ENCODE results near the gene LONP2. TPM values are rescaled to one million over a fixed set of nuclear protein-coding genes. Genes with fewer than 3 reads are reported as not detected.

Gene LONP2
- total RNA-seq, 1 experiment from 2014 or later, result 46.8 TPM

DNA sequence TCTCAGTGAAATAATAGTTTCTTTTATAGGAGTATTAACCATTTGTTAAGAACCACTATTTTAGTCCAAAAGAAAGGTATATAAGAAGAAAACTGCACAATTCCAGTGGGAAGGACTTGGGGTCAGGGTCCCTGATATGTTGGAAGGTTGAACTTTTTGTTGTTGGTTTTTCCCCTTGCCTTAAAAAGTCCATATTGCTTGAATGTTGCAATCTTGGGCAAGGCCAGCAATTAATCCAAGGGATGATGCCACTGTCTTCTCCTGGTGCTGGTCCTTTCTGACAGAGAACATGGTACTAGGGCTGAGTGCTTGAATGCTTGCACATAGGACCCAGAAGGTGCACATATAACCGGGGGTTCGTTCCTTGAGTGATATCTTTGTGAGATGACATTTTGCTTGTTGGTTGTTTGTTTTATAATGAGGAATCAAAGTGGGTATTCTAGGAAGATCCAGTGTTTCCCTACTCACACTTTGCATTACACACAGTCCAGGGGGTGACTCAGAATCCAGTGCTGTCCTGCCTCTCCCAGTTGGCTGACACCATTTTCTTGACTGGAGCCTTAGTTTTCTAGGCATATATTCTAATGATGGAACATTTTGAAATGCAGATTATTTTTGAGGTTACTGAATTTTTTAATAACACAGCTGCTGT lies 86.2 kb downstream of the LONP2 start (continued):
- TF ChIP-seq EZH2 (IDR thresholded peaks at IDR 0.05) (no peak), RAD21 (IDR thresholded peaks at IDR 0.05; ENCODE audit: low read depth) (no peak), POLR2AphosphoS5 (IDR thresholded peaks at IDR 0.05; ENCODE audit: low read depth, low read length) (no peak), TCF7L2 (IDR thresholded peaks at IDR 0.05; ENCODE audit: borderline replicate concordance, extremely low read depth, insufficient read depth, insufficient read length) (no peak), CEBPB (IDR thresholded peaks at IDR 0.05; ENCODE audit: low read depth) (no peak), SRF (IDR thresholded peaks at IDR 0.05; ENCODE audit: low read depth) (no peak)
- TF ChIP-seq, protein P1, sequence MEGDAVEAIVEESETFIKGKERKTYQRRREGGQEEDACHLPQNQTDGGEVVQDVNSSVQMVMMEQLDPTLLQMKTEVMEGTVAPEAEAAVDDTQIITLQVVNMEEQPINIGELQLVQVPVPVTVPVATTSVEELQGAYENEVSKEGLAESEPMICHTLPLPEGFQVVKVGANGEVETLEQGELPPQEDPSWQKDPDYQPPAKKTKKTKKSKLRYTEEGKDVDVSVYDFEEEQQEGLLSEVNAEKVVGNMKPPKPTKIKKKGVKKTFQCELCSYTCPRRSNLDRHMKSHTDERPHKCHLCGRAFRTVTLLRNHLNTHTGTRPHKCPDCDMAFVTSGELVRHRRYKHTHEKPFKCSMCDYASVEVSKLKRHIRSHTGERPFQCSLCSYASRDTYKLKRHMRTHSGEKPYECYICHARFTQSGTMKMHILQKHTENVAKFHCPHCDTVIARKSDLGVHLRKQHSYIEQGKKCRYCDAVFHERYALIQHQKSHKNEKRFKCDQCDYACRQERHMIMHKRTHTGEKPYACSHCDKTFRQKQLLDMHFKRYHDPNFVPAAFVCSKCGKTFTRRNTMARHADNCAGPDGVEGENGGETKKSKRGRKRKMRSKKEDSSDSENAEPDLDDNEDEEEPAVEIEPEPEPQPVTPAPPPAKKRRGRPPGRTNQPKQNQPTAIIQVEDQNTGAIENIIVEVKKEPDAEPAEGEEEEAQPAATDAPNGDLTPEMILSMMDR (IDR thresholded peaks at IDR 0.05 in 2 of 3, conservative IDR thresholded peaks at IDR 0.05 in 1 of 3; ENCODE audit: borderline replicate concordance in 1 of 3, insufficient read depth in 1 of 3, low read depth in 2 of 3, low read length in 2 of 3), result no peak
- TF ChIP-seq, protein P2, sequence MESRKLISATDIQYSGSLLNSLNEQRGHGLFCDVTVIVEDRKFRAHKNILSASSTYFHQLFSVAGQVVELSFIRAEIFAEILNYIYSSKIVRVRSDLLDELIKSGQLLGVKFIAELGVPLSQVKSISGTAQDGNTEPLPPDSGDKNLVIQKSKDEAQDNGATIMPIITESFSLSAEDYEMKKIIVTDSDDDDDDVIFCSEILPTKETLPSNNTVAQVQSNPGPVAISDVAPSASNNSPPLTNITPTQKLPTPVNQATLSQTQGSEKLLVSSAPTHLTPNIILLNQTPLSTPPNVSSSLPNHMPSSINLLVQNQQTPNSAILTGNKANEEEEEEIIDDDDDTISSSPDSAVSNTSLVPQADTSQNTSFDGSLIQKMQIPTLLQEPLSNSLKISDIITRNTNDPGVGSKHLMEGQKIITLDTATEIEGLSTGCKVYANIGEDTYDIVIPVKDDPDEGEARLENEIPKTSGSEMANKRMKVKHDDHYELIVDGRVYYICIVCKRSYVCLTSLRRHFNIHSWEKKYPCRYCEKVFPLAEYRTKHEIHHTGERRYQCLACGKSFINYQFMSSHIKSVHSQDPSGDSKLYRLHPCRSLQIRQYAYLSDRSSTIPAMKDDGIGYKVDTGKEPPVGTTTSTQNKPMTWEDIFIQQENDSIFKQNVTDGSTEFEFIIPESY (IDR thresholded peaks at IDR 0.05; ENCODE audit: extremely low read depth, insufficient replicate concordance, low read length), result no peak

DNA sequence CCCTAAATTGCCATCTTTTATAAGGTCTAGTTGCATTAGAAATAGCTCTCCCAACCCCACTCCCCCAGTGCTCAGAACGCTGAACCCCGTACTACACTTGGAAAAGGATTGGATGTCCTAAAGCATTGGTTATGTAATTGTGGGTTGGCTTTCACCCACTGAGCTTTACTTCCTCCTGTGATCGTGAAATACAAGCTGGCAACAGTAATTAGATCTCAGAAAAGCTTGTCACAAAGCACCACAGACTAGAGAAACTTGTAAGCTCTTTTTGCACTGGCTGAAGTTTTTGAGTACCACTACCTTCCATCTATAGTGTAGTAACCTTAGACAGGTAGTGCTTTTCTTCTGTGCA lies 86.7 kb downstream of the LONP2 start:
- H3K79me2 ChIP-seq (ENCODE audit: insufficient read depth, low read length), result no peaks in the 10 kb centered on the region
- no peak overlapping the region for H3K4me2 ChIP-seq (ENCODE audit: low read length)
- no peaks in the 10 kb centered on the region; the same call in 1 of the 2 replicates for H4K20me1 ChIP-seq (ENCODE audit: insufficient read depth)
- intact Hi-C loops (cut with micrococcal nuclease), result no loop called here
- H3K9ac ChIP-seq (ENCODE audit: low read length), result no peak overlapping the region
- H3K27me3 ChIP-seq (ENCODE audit: insufficient read depth, low read length), result no peaks in the 10 kb centered on the region
- RAD21 ChIA-PET (ENCODE audit: low non-redundant PET in 1 of 2, low total read pairs in 2 of 2, uncharacterized antibody in 2 of 2, unreplicated experiment in 2 of 2), result no interaction called here
- CTCF ChIA-PET, result no interaction called here
- no peaks in the 10 kb centered on the region for H3K9me2 ChIP-seq (ENCODE audit: insufficient read depth)
- no peak for DNase-seq (ENCODE audit: low read depth, low spot score)
- no peaks in the 10 kb centered on the region for H3K4me1 ChIP-seq (ENCODE audit: control insufficient read depth in 1 of 2, insufficient read depth in 2 of 2, low read length in 2 of 2)
- 0 out of 4 replicates have a peak, but pooled peaks cover 0 to 4% of the 10 kb centered on the region in 2 experiments for H3K36me3 ChIP-seq (ENCODE audit: control insufficient read depth in 1 of 2, insufficient read depth in 2 of 2, low read length in 2 of 2)
- no peak overlapping the region for H3K27ac ChIP-seq (ENCODE audit: low read depth, low read length)
- H3K4me3 ChIP-seq (replicated peaks in 1 of 2; ENCODE audit: low read depth in 1 of 2, low read length in 2 of 2), result no peak overlapping the region
- no peaks in the 10 kb centered on the region for H3K9me3 ChIP-seq (ENCODE audit: control insufficient read depth in 1 of 2, insufficient read depth in 1 of 2, low read depth in 1 of 2, low read length in 2 of 2)
- ATAC-seq, result no peak
- H2AFZ ChIP-seq (ENCODE audit: low read depth, low read length, poor library complexity, severe bottlenecking), result no peak overlapping the region
- POLR2A ChIA-PET, result no interaction called here
- BruUV-seq (replicated peaks), result no TSS peak
- TF ChIP-seq EZH2 (IDR thresholded peaks at IDR 0.05), result no peak
- TF ChIP-seq CEBPB (IDR thresholded peaks at IDR 0.05; ENCODE audit: low read depth), result no peak
- TF ChIP-seq YY1 (IDR thresholded peaks at IDR 0.05; ENCODE audit: extremely low read depth, insufficient replicate concordance, low read depth, low read length), result no peak
- TF ChIP-seq TCF7L2 (IDR thresholded peaks at IDR 0.05; ENCODE audit: borderline replicate concordance, extremely low read depth, insufficient read depth, insufficient read length), result no peak
- no peak for TF ChIP-seq JUND (IDR thresholded peaks at IDR 0.05)
- TF ChIP-seq EZH2phosphoT487 (IDR thresholded peaks at IDR 0.05; ENCODE audit: borderline replicate concordance), result no peak
- TF ChIP-seq FOSL1 (IDR thresholded peaks at IDR 0.05; ENCODE audit: low read depth), result no peak
- TF ChIP-seq ELF1 (IDR thresholded peaks at IDR 0.05; ENCODE audit: borderline replicate concordance, low read depth), result no peak
- no peak for TF ChIP-seq ZFX (IDR thresholded peaks at IDR 0.05)
- no peak for TF ChIP-seq SRF (IDR thresholded peaks at IDR 0.05; ENCODE audit: low read depth)
- TF ChIP-seq POLR2A (IDR thresholded peaks at IDR 0.05; ENCODE audit: borderline replicate concordance, extremely low read depth, insufficient read depth, insufficient read length), result no peak
- TF ChIP-seq, protein P3, sequence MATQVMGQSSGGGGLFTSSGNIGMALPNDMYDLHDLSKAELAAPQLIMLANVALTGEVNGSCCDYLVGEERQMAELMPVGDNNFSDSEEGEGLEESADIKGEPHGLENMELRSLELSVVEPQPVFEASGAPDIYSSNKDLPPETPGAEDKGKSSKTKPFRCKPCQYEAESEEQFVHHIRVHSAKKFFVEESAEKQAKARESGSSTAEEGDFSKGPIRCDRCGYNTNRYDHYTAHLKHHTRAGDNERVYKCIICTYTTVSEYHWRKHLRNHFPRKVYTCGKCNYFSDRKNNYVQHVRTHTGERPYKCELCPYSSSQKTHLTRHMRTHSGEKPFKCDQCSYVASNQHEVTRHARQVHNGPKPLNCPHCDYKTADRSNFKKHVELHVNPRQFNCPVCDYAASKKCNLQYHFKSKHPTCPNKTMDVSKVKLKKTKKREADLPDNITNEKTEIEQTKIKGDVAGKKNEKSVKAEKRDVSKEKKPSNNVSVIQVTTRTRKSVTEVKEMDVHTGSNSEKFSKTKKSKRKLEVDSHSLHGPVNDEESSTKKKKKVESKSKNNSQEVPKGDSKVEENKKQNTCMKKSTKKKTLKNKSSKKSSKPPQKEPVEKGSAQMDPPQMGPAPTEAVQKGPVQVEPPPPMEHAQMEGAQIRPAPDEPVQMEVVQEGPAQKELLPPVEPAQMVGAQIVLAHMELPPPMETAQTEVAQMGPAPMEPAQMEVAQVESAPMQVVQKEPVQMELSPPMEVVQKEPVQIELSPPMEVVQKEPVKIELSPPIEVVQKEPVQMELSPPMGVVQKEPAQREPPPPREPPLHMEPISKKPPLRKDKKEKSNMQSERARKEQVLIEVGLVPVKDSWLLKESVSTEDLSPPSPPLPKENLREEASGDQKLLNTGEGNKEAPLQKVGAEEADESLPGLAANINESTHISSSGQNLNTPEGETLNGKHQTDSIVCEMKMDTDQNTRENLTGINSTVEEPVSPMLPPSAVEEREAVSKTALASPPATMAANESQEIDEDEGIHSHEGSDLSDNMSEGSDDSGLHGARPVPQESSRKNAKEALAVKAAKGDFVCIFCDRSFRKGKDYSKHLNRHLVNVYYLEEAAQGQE (IDR thresholded peaks at IDR 0.05; ENCODE audit: low read depth), result no peak
- TF ChIP-seq ZNF274 (IDR thresholded peaks at IDR 0.05; ENCODE audit: low read depth, low read length), result no peak
- no peak for TF ChIP-seq SIN3A (IDR thresholded peaks at IDR 0.05; ENCODE audit: low read depth)

Data from HCT116 (cell line).